Natural killer cell treated with Interleukin-12 subunit alpha and Interleukin-12 subunit beta and Interleukin-15 and Interleukin-18, amount 100 ng/mL, for 72 hours (primary cell): ENCODE results near the gene KLRD1. TPM values are rescaled to one million over a fixed set of nuclear protein-coding genes. Genes with fewer than 3 reads are reported as not detected.
"Not testable (repeated sequence)": the region's sequence is repeated elsewhere in the genome, so short reads cannot be mapped to it uniquely, and the experiment has no call there.

Experiments
- ATAC-seq, 2 donors: fragments of 150-1000 bp; cut with Tn5 transposase in 1 of 2; sonication (Bioruptor Pico), chemical (Tn5 transposase) in 1 of 2; 2 replicates each; pipeline ENCODE4 v1.10.0; 2021
- DNase-seq: peaks from one replicate; pipeline ENCODE4 v3.0.0; 2022; ENCODE audit warnings: low spot score
- H3K27ac Mint-ChIP-seq, 2 donors: 1 replicate in 1 of 2; 2 replicates in 1 of 2; pipeline ENCODE4 v1.8.0; 2022; ENCODE audit warnings: mixed read lengths in 2 of 2, mild to moderate bottlenecking in 1 of 2, moderate library complexity in 1 of 2
- H3K27me3 Mint-ChIP-seq, 2 donors: 1 replicate in 1 of 2; 2 replicates in 1 of 2; pipeline ENCODE4 v1.8.0; 2022; ENCODE audit warnings: mixed read lengths in 2 of 2
- H3K36me3 Mint-ChIP-seq: one replicate; pipeline ENCODE4 v1.8.0; 2022; ENCODE audit warnings: mixed read lengths
- H3K4me1 Mint-ChIP-seq, 2 donors: 1 replicate in 1 of 2; 2 replicates in 1 of 2; pipeline ENCODE4 v1.8.0; 2022; ENCODE audit warnings: low read depth in 2 of 2, mixed read lengths in 2 of 2, mild to moderate bottlenecking in 1 of 2
- H3K4me3 Mint-ChIP-seq: one replicate; pipeline ENCODE4 v1.8.0; 2022; ENCODE audit warnings: mixed read lengths
- H3K9me3 Mint-ChIP-seq: 2 replicates; pipeline ENCODE4 v1.8.0; 2022; ENCODE audit warnings: mixed read lengths
- total RNA-seq, 2 donors: library from RNA; stranded (reverse); gene quantifications; one replicate each; pipeline ENCODE4 v1.2.3, GENCODE V29; 2022

KLRD1 gene
- total RNA-seq, 2 donors from 2014 or later = 58.2 to 197 TPM

DNA sequence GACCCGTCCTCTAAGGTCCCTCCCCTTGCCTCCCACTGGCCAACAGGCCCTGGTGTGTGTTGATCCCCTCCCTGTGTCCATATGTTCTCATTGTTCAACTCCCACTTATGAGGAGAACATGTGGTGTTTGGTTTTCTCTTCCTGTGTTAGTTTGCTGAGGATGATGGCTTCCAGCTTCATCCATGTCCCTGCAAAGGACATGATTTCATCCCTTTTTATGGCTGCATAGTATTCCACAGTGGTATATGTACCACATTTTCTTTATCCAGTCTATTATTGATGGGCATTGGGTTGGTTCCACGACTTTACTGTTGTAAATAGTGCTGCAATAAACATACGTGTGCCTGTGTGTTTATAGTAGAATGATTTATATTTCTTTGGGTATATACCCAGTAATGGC lies 43.8 kb downstream of the KLRD1 start:
- H3K4me3 Mint-ChIP-seq = not testable (repeated sequence)

DNA sequence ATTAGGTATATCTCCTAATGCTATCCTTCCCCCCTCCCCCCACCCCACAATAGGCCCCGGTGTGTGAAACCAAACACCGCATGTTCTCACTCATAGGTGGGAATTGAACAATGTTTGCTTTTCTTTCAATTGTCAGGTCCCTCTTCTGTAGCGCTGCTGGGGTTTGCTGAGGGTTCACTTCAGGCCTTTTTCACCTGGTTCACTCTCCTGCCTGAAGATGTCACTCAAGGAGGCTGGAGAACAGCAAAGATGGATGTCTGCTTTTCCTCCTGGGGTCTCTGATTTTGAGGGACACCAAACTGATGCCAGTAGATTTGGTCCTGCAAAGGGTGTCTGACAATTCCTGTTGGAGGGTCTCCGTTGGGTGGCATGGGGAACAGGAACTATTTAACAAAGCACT lies 46.4 kb downstream of the KLRD1 start:
- DNase-seq = no peak
- peak in 1 of 2 donors; percentile 43 for ATAC-seq
- Mint-ChIP-seq H3K9me3 (peaks cover 4% of the 10 kb centered on the region), H3K36me3 (peaks cover 24% of the 10 kb centered on the region), H3K27me3 (no peaks in the 10 kb centered on the region), H3K27ac (peak overlapping the region; percentile 33 to 74), H3K4me1 (peaks cover 21 to 25% of the 10 kb centered on the region in 2 donors), H3K4me3 (peak overlapping the region; percentile 47)

More for the DNA sequence above, 43.8 kb downstream of the KLRD1 start:
- not testable (repeated sequence) for H3K27me3 Mint-ChIP-seq, H3K27ac Mint-ChIP-seq, DNase-seq, ATAC-seq, H3K9me3 Mint-ChIP-seq
- Mint-ChIP-seq H3K4me1 (peaks cover 15 to 19% of the 10 kb centered on the region in 2 donors), H3K36me3 (peaks cover 31% of the 10 kb centered on the region)

DNA sequence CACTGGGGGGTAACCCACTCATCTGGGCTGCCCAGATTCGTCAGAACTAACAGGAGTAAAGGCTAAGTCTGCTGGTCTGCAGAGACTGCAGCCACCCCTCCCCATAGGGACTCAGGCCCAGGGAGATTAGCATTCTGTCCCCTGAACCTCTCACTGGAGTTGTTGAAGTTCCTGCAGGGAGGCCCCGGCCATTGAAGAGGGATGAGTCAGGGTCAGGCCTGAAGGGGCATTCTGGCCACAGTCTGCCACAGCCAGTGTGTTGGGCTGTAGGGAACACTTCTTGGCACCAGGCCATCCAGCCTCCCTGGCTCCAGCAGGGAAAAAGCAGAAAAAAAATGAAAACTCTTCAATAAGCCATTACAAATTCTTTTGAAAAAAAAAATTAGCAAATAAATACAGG lies 46.8 kb downstream of the KLRD1 start:
- Mint-ChIP-seq H3K4me3 (peak overlapping the region; percentile 47), H3K27me3 (no peaks in the 10 kb centered on the region), H3K9me3 (peaks cover 4% of the 10 kb centered on the region), H3K27ac (peak overlapping the region; percentile 33 to 74), H3K4me1 (peaks cover 25 to 29% of the 10 kb centered on the region in 2 donors), H3K36me3 (peaks cover 24% of the 10 kb centered on the region)
- DNase-seq (no peak), ATAC-seq (no peak)

DNA sequence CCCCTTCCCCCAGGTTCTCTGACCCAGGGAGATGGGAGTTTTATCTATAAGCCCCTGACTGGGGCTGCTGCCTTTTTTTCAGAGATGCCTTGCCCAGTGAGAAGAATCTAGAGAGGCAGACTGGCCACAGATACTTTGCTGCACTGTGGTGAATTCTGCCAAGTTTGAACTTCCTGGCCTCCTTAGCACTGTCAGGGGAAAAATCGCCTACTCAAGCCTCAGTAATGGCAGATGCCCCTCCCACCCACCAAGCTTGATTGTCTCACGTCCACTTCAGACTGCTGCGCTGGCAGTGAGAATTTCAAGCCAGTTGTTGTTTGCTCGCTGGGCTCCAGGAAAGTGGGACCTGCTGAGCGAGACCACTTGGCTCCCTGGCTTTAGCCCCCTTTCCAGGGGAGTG lies 50.5 kb downstream of the KLRD1 start:
- H3K4me1 Mint-ChIP-seq = peaks cover 37 to 49% of the 10 kb centered on the region in 2 donors
- H3K4me3 Mint-ChIP-seq = no peak overlapping the region
- H3K36me3 Mint-ChIP-seq = peaks cover 12% of the 10 kb centered on the region
- H3K9me3 Mint-ChIP-seq = no peaks in the 10 kb centered on the region
- peak; percentile 57 to 71 for ATAC-seq
- no peaks in the 10 kb centered on the region for H3K27me3 Mint-ChIP-seq
- peak overlapping the region in 1 of 2 donors; percentile 66 for H3K27ac Mint-ChIP-seq
- no peak for DNase-seq

DNA sequence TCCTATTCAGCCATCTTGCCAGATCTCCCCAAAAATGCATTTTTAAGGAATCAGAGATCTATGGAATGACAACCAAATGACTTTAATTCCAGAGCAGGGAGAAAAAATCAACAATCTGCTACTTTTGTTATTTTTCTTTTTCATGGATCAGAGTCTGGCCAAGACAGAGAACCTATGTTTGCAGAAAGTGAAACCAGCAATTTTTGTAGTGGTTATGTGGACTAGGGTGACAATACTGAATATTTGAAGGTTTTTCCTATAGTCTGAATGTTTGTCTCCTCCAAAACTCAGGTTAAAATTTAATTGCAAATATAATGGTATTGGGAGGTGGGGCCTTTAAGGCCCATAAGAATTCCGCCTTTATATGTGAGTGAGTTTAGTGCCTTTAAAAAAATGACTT lies 51.3 kb downstream of the KLRD1 start:
- no peaks in the 10 kb centered on the region for H3K9me3 Mint-ChIP-seq
- ATAC-seq (no peak), DNase-seq (no peak)
- H3K27me3 Mint-ChIP-seq = no peaks in the 10 kb centered on the region
- H3K36me3 Mint-ChIP-seq = peaks cover 5% of the 10 kb centered on the region
- peaks cover 33 to 42% of the 10 kb centered on the region in 2 donors for H3K4me1 Mint-ChIP-seq
- peak overlapping the region; percentile 55 to 66 for H3K27ac Mint-ChIP-seq
- peak overlapping the region; percentile 62 for H3K4me3 Mint-ChIP-seq

DNA sequence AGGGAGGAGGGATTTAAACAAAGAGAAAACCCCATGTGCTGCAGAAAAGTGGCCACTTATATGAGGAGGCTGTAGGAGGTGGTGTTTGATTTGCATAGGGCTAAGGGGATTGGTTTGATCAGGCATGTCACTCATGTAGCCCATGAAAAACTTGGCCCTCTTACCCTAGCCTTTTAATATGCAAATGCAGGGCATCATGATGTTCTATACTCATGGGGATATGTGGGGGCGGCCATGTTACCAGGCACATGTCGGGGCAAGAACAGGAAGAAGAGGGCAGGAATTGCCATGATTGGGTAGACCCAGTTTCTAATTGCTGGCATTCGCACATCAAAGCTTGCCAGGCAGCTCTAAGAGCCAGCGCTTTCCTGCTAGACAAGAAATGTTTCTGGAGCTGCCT lies 53.4 kb downstream of the KLRD1 start:
- Mint-ChIP-seq H3K4me1 (peaks cover 29 to 39% of the 10 kb centered on the region in 2 donors), H3K9me3 (no peaks in the 10 kb centered on the region), H3K27me3 (no peaks in the 10 kb centered on the region), H3K27ac (peak overlapping the region; percentile 14 to 39), H3K4me3 (no peak overlapping the region), H3K36me3 (peaks cover 4% of the 10 kb centered on the region)
- DNase-seq = no peak
- ATAC-seq = no peak

DNA sequence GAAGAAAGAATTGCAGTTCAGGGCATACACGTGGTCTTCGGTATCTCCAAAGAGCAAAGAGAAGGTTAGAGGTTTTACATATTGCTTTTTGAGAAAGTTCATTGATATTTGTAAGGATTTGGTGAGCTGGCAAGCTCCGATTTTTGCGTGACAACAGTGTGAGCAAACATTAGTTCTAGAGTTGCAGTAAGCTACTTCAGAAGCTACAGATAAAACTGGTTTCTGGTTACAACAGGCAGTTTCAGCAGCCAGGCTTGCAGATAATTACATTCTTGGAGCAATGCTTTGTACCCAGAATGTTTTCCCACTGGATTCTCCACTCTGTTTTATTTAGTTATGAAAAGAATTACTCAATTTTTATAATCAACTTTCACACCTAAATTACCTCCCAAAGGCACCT lies 54.0 kb downstream of the KLRD1 start:
- Mint-ChIP-seq H3K27ac (peak overlapping the region; percentile 14 to 39), H3K4me3 (no peak overlapping the region), H3K36me3 (peaks cover 4% of the 10 kb centered on the region), H3K27me3 (no peaks in the 10 kb centered on the region), H3K9me3 (no peaks in the 10 kb centered on the region), H3K4me1 (peaks cover 29 to 39% of the 10 kb centered on the region in 2 donors)
- no peak for DNase-seq
- ATAC-seq = no peak

DNA sequence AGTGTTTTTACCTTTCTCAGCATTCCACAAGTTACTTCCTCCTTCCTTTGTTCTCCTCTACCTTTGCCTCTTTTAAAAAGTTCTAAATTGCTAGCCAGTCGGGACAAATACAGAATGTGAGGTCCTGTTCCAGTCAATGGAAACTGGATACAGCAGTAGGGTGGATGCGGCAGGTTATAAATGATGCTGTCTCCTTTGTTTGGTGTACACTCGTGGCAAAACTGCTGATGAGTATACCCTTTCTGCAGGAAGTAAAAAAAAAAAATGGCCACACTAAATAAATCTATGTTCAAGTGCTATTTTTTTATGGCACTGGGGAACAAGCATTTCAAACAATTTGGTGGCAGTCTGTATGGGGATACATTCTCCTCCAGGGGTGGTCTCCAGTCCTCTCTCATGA lies 54.7 kb downstream of the KLRD1 start:
- H3K9me3 Mint-ChIP-seq = no peaks in the 10 kb centered on the region
- DNase-seq (no peak), ATAC-seq (no peak)
- H3K4me1 Mint-ChIP-seq = peaks cover 29 to 39% of the 10 kb centered on the region in 2 donors
- H3K27me3 Mint-ChIP-seq = no peaks in the 10 kb centered on the region
- H3K36me3 Mint-ChIP-seq = peaks cover 8% of the 10 kb centered on the region
- H3K4me3 Mint-ChIP-seq = no peak overlapping the region
- no peak overlapping the region for H3K27ac Mint-ChIP-seq

DNA sequence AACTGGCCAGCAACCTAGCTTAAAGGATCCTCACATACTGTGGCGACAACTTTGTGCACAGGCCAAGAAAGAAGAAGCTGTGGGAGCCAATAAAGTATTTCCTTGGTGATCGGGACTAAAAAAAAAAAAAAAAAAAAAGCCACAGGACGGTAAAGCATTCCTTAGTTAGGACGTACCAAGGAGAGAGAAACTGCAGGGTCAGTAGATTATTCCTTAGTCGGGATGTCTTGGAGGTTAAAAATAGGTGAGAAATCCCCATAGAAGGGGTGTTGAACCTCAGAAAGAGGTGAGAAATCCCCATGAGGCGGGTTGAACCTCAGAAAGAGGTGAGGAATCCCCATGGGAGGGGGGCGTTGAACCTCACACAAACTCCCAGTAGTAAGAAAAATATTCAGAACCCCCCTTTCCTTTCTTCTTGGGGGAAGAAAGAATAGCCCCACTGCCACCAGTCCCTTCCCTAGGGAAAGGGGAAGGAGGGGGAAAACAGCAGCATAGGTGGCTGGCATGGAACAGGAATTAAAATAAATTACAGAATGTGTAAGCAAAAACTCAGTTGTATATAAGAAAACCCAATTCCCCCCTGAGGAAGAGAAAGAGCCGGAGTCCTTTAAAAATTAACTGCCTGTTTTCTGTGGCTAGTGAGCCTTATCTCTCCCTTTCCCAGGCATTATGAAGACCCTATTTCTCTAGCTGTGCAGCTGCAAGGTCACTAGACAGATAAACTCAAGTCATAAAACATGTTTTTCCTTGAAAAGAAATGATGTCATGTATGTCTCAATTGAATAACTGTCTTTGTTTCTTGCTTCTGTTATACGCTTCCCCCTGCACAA lies 55.4 kb downstream of the KLRD1 start:
- no peak for DNase-seq
- H3K9me3 Mint-ChIP-seq = peaks cover 1% of the 10 kb centered on the region
- H3K4me3 Mint-ChIP-seq = no peak overlapping the region
- H3K27ac Mint-ChIP-seq = no peak overlapping the region
- H3K36me3 Mint-ChIP-seq = peaks cover 15% of the 10 kb centered on the region
- no peaks in the 10 kb centered on the region for H3K27me3 Mint-ChIP-seq
- peaks cover 26 to 45% of the 10 kb centered on the region in 2 donors for H3K4me1 Mint-ChIP-seq
- no peak for ATAC-seq

DNA sequence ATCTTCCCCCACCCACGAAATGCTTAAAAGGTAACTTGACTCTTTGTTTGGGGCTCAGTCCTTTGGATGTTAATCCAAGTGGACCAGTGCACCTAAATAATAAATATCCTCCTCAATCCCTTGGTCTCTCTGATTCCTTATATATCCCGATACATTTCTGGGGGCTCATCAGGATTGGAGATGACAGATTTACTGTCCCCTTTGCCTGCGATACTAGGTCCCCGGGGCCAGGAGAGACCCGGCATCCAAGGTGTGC lies 55.9 kb downstream of the KLRD1 start:
- no peak for DNase-seq
- peaks cover 31 to 49% of the 10 kb centered on the region in 2 donors for H3K4me1 Mint-ChIP-seq
- peaks cover 4% of the 10 kb centered on the region for H3K9me3 Mint-ChIP-seq
- no peak overlapping the region for H3K4me3 Mint-ChIP-seq
- no peaks in the 10 kb centered on the region for H3K27me3 Mint-ChIP-seq
- peaks cover 20% of the 10 kb centered on the region for H3K36me3 Mint-ChIP-seq
- ATAC-seq = no peak
- no peak overlapping the region for H3K27ac Mint-ChIP-seq

DNA sequence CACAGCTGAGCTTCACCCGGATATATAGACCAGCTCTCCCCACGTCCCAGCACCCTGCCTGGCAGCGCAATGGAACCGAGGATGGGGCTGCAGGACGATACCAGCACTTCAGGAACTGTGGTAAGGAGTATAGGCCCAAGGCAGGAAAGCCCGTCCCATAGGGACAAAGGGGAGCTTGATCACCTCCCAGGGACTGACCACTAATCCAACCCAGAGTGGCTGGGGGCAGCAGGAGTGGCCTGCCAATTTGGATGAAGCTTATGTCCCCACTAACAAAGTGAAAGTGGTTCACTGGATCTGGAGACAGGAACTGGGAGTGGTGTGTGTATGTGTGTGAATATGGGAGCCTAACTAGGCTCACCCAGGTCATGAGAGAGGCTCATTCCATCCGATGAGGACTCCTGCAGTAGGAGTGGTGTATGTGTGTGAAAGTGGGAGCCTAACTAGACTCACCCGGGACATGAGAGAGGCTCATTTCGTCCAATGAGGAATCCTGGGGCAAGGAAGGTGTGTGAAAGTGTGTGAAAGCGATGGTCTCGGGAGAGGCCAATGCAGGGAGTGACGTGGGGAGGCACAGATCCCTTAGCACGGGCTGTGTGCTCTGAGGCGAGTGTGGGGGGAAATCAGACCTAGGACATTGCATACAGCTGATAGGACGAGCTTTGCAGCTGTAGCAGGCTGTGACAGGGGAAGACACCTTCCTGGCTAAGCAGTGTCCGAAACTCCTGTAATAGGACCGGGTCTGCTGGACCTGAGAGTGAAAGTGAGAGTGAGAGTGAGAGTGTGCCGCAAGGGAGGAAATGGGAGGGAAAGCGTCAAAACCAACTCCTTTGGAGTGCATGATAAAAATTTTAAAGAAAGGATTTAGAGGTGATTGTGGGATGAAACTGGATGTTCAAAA lies 56.5 kb downstream of the KLRD1 start:
- H3K4me3 Mint-ChIP-seq = no peak overlapping the region

DNA sequence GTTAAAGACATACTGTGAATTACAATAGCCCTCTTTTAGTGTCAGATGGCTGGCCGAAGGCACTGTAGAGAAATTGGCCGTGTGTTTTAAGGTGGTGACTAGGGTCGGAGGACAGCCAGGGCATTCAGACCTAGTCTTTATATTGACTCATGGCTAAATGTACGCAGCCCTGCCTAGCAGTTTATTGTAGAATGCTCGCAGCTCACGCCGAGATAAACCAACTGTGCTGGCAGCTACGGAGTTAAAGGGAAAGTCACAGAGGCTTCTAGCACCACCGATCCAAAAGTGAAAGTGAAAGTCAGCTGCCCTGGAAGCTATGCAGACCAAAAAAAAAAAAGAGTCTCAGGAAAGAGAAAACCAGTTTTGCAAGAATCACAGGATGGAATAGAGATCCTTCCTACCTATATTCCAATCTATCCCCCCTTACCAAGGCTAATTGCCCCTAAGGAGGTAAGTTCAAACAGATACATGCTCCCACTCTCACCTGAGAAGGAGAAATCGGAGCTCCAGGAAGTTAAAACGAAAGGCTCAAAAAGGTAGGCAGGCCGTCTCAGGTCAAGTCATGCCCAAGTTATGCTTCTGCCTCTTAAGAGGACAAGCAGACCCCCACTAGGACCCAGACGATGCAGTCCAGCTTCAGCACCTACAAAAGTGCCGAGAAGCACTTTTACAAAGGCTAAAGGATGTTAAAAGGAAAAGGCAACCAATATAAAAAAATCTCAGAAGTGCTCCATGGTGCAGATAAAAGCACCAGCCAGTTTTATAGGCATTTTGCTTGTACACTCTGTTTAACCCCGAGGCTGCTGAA lies 57.3 kb downstream of the KLRD1 start:
- ATAC-seq = peak; percentile 83 to 91

More for the DNA sequence above, 56.5 kb downstream of the KLRD1 start:
- peak; percentile 79 to 84 for ATAC-seq
- peak; percentile 65 for DNase-seq
- Mint-ChIP-seq H3K4me1 (peaks cover 29 to 48% of the 10 kb centered on the region in 2 donors), H3K36me3 (peaks cover 25% of the 10 kb centered on the region), H3K27me3 (no peaks in the 10 kb centered on the region), H3K27ac (no peak overlapping the region), H3K9me3 (peaks cover 8% of the 10 kb centered on the region)

DNA sequence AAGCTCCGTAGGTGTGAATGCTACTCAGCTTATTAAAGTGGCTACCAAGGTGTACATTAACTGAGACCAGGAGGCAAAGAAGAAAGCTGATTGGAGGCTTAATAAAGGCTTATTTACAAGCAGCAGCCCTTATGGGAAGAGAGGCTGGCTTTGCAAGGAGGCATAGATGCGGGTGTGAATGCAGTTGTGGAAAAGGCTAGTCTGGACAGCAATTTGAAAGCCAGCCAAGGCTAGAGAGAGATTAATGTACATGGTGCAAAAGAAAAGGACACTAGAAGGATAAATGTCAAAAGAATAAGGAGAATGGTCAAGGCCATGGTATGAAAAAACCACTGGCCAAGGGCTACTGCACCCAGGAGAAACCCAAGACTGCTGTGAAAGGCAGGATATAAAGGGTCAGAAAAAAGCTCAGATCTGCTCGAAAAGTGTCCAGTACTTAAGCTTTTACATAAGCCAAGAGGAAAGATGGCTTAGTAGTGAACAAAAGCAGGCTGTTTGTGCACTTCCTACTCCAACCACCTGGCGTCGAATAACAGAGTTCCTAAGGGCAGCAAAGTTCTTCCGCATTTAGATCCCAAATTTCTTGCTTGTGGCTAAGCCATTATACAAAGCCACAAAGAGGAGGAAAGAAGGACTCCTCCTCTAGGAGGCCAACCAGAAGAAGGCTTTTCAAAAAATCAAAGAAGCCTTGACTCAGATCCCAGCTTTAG lies 58.2 kb downstream of the KLRD1 start:
- Mint-ChIP-seq H3K4me1 (peaks cover 35 to 47% of the 10 kb centered on the region in 2 donors), H3K36me3 (peaks cover 32% of the 10 kb centered on the region), H3K4me3 (no peak overlapping the region), H3K27ac (no peak overlapping the region), H3K9me3 (peaks cover 8% of the 10 kb centered on the region), H3K27me3 (no peaks in the 10 kb centered on the region)
- DNase-seq (no peak), ATAC-seq (no peak)

More for the DNA sequence above, 57.3 kb downstream of the KLRD1 start:
- no peaks in the 10 kb centered on the region for H3K27me3 Mint-ChIP-seq
- DNase-seq = peak; percentile 80
- H3K27ac Mint-ChIP-seq = no peak overlapping the region
- H3K4me3 Mint-ChIP-seq = no peak overlapping the region
- peaks cover 28% of the 10 kb centered on the region for H3K36me3 Mint-ChIP-seq
- H3K9me3 Mint-ChIP-seq = peaks cover 8% of the 10 kb centered on the region
- H3K4me1 Mint-ChIP-seq = peaks cover 33 to 47% of the 10 kb centered on the region in 2 donors
